Measurements from ENCODE around the gene TM4SF5.

The TM4SF5 gene

DNA sequence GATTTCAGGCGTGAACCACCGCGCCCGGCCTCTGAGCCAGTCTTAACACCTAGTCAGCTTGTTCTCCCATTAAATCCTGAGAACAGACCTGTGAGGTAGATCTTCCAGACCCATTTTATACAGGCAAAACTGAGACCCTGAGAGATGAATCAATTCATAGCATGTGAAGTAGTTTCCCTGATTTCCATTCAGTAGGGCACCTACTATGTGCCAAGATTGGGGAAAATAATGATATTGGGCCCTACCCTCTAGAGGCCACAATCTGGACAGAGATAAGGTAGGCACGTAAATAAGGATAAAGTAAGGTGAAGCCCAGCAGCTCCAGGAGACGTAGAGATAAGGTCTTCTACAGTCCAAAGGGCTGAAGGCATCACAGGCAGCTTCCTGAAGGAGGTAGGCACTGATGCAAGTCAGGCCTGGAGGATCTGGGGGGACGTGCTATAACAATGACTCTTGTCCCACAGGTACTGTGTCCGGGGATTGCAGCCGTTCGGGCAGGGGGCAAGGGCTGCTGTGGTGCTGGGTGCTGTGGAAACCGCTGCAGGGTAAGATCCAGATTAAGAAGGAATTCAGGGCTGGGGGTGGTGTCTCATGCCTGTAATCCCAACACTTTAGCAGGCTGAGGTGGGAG, 8.8 kb downstream of the TM4SF5 start:
- Histone ChIP-seq H3K9me3 (ENCODE audit: control insufficient read depth, low read length) (no peaks in the 10 kb centered on the region), H3K4me3 (ENCODE audit: low read length) (no peak overlapping the region), H3K36me3 (ENCODE audit: control insufficient read depth, insufficient read depth, low read length, severe bottlenecking) (no peaks in the 10 kb centered on the region), H3K9ac (ENCODE audit: low read length) (no peak overlapping the region), H3K4me1 (ENCODE audit: control insufficient read depth, insufficient read depth, low read length) (peaks cover 3% of the 10 kb centered on the region), H3K27me3 (replicated peaks; ENCODE audit: control insufficient read depth, insufficient read depth, low read length) (peaks cover 50% of the 10 kb centered on the region)
- no peak for DNase-seq (ENCODE audit: low read depth)

DNA sequence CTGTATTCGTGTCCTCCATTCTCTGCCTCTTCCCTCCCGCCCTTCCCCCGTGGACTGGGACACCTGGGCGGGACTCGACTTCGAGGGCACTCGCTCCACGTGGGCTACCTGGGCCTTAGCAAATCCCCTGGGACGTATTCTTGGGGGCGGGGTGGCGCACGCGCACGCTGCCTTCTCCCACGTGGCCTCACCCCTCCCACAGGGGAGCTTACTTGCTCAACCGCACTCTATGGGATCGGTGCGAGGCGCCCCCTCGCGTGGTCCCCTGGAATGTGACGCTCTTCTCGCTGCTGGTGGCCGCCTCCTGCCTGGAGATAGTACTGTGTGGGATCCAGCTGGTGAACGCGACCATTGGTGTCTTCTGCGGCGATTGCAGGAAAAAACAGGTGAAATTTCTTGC, 11.0 kb downstream of the TM4SF5 start:
- Histone ChIP-seq H3K9me3 (ENCODE audit: control insufficient read depth, low read length) (no peaks in the 10 kb centered on the region), H3K4me1 (ENCODE audit: control insufficient read depth, insufficient read depth, low read length) (peaks cover 18% of the 10 kb centered on the region), H3K9ac (ENCODE audit: low read length) (no peak overlapping the region), H3K4me3 (ENCODE audit: low read length) (no peak overlapping the region), H3K27me3 (replicated peaks; ENCODE audit: control insufficient read depth, insufficient read depth, low read length) (peaks cover 46% of the 10 kb centered on the region), H3K36me3 (ENCODE audit: control insufficient read depth, insufficient read depth, low read length, severe bottlenecking) (no peaks in the 10 kb centered on the region)
- DNase-seq (ENCODE audit: low read depth): no peak

DNA sequence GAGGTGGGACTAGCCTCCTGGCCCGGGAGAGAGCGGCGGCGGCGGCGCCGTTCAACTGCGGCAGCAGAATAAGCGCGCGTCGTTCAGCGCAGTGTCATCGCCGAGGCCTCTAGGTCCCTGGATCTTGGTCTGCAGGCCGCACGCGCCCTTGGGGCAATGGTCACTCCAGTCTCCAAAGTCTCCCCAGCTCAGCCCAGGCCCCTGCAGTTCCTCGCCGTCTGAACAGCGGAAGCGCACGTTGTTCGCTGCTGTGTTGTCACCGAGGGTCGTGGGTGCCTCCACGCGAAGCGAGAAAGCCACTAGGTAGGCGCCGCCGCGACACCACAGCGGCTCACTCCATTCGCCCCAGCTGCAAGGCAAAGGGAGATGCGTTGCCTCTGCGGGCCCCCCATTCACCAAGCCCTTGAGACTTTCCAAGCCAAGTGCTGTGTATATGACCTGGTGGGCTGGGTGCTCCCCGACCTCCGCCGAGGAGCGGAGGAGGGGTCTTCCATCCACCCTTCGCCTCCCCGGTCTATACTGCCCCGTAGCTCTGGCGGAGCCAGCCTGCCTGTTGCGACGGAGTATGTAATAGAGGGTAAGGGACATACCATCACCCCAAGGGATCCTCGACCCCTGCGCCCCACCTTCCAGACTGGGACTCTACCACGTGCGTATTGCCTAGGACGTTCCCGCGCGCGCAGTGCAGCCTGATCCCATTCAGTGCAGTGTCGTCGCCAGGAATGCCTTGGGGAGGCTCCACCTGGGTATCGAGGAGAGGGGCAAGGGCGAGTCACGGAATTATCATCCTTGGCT, 13.8 kb downstream of the TM4SF5 start:
- H3K9me3 ChIP-seq (ENCODE audit: control insufficient read depth, low read length): no peaks in the 10 kb centered on the region
- H3K27me3 ChIP-seq (replicated peaks; ENCODE audit: control insufficient read depth, insufficient read depth, low read length): peaks cover 33% of the 10 kb centered on the region
- H3K4me3 ChIP-seq (ENCODE audit: low read length): peak overlapping the region; percentile 54
- peak overlapping the region; percentile 14 for H3K9ac ChIP-seq (ENCODE audit: low read length)
- no peaks in the 10 kb centered on the region for H3K36me3 ChIP-seq (ENCODE audit: control insufficient read depth, insufficient read depth, low read length, severe bottlenecking)
- peaks cover 28% of the 10 kb centered on the region for H3K4me1 ChIP-seq (ENCODE audit: control insufficient read depth, insufficient read depth, low read length)
- DNase-seq (ENCODE audit: low read depth): no peak

DNA sequence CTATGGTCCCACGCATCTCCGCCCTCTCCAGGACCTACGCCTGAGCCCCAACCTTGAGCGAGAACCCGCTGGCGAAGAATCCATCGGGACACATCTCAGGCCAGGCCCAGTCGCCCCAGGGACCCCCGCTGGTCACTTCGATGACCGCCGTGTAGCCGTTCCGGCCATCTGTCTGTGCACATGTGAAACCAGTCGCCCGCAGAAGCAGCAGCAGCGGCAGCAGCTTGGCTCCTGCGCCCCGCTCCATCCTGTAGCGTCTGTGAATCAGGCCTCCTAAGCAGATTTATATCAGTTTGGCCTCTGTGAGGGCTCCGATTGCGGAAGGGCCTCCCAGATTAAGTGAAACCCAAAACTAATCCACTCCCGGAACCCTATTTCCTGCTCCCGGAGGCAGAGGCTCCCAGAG, 14.4 kb downstream of the TM4SF5 start, which contains the start of gene VMO1:
TSS of gene VMO1 (minus strand) at position 259 of the 406 bp plus-strand sequence. CDS start at position 247, 12 bp downstream.
- no peaks in the 10 kb centered on the region for H3K9me3 ChIP-seq (ENCODE audit: control insufficient read depth, low read length)
- H3K9ac ChIP-seq (ENCODE audit: low read length): peak within 1 kb of the TSS; percentile 14
- H3K36me3 ChIP-seq (ENCODE audit: control insufficient read depth, insufficient read depth, low read length, severe bottlenecking): no peaks in the 10 kb centered on the region
- peak; percentile 68 for DNase-seq (ENCODE audit: low read depth)
- peaks cover 31% of the 10 kb centered on the region for H3K4me1 ChIP-seq (ENCODE audit: control insufficient read depth, insufficient read depth, low read length)
- H3K4me3 ChIP-seq (ENCODE audit: low read length): peak within 1 kb of the TSS; percentile 54
- H3K27me3 ChIP-seq (replicated peaks; ENCODE audit: control insufficient read depth, insufficient read depth, low read length): peaks cover 29% of the 10 kb centered on the region

DNA sequence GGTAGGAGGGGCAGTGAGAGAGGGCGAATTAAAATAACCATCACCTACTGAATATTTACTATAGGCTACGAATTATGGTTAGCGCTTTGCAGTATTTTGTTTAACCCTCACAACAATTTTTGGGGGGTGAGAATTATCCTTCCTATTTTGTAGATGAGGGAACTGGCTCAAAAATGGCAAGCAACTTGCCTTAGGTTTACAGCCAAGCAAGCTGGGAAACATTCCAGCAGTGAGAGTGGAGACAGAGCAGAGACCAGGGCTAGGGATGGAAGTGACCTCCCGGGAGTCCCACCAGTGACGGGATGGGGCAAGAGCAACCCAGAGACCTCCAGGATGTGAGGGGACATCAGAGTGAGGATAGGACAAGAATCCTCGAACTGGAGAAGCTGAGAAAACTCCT, 14.8 kb downstream of the TM4SF5 start:
- Histone ChIP-seq H3K9me3 (ENCODE audit: control insufficient read depth, low read length) (no peaks in the 10 kb centered on the region), H3K36me3 (ENCODE audit: control insufficient read depth, insufficient read depth, low read length, severe bottlenecking) (no peaks in the 10 kb centered on the region), H3K9ac (ENCODE audit: low read length) (peak overlapping the region; percentile 14), H3K4me3 (ENCODE audit: low read length) (peak overlapping the region; percentile 54), H3K27me3 (replicated peaks; ENCODE audit: control insufficient read depth, insufficient read depth, low read length) (peaks cover 29% of the 10 kb centered on the region), H3K4me1 (ENCODE audit: control insufficient read depth, insufficient read depth, low read length) (peaks cover 31% of the 10 kb centered on the region)
- peak; percentile 30 for DNase-seq (ENCODE audit: low read depth)

DNA sequence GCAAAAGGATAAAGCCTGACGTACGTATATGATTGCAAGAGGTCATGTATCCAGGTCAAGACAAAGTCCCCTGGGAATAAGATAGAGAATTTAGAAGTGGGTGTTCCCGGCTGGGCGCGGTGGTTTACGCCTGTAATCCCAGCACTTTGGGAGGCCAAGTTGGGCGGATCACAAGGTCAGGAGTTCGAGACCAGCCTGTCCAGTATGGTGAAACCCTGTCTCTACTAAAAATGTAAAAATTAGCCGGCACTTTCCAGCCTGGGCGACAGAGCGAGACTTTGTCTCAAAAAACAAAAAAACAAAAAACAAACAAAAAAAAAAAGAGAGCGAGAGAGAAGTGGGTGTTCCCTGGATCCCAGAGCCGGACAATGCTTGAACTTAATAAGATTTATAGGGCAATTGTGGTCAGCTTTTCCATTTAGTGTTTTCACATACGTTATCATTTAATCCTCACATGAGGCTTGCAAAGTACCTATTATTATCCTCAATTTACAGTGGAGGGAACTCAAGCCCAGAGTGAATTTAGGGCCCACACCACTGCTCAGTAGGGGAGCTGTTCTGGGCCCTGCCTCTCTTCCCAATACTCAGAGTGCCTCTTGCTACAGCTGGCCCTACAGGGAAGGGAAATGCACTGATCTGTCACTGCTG, 16.6 kb downstream of the TM4SF5 start:
- DNase-seq (ENCODE audit: low read depth): no peak
- Histone ChIP-seq H3K9me3 (ENCODE audit: control insufficient read depth, low read length) (no peaks in the 10 kb centered on the region), H3K27me3 (replicated peaks; ENCODE audit: control insufficient read depth, insufficient read depth, low read length) (peaks cover 18% of the 10 kb centered on the region), H3K9ac (ENCODE audit: low read length) (no peak overlapping the region), H3K4me3 (ENCODE audit: low read length) (no peak overlapping the region), H3K36me3 (ENCODE audit: control insufficient read depth, insufficient read depth, low read length, severe bottlenecking) (no peaks in the 10 kb centered on the region), H3K4me1 (ENCODE audit: control insufficient read depth, insufficient read depth, low read length) (peaks cover 31% of the 10 kb centered on the region)

DNA sequence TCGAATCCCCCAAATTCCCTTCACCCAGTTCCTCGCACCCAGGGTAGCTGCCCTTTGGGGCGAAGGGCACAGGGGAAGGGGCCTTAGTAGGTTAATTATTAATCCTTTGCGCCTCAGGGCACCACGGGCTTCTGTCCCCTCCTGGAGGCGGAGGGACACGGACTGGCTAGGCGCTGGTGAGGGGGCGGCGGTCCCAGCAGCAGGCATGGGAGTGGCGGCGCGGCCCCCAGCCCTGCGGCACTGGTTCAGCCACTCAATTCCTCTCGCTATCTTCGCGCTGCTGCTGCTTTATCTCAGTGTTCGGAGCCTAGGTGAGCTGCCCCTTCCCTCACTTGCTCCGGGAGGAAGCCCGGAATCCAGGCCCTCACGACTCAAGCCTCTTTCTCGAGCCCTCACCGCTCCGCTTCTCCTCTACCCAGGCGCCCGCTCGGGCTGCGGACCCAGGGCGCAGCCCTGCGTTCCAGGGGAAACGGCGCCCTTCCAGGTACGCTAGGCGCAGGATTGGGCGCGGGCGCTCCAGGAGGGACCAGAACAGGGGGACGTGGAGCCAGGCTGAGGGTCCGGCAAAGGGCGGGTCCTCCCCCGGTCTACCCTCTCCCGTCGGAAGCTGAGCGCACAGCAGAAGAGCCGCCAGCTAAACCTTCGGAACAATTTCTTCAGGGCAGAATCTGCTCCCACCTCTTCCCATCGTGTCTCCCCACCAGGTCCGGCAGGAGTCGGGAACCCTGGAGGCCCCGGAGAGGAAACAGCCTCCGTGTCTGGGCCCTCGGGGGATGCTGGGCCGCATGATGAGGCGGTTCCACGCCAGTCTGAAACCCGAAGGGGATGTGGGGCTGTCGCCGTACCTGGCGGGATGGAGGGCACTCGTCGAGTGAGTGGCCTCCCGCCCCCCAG, 17.4 kb downstream of the TM4SF5 start, which contains the start of gene GLTPD2:
TSS of gene GLTPD2 (plus strand) at position 158 of the 894 bp plus-strand sequence. CDS start at position 206, 48 bp downstream.
- DNase-seq (ENCODE audit: low read depth): no peak

DNA sequence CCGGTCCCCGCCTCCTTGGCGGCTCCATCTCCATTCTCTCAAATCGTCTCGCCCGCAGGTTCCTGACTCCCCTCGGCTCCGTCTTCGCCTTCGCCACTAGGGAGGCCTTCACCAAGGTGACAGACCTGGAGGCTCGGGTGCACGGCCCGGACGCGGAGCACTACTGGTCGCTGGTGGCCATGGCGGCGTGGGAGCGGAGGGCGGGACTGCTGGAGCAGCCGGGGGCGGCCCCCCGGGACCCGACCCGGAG, 17.9 kb downstream of the TM4SF5 start:
- Histone ChIP-seq H3K4me3 (ENCODE audit: low read length) (peak overlapping the region; percentile 79), H3K9me3 (ENCODE audit: control insufficient read depth, low read length) (no peaks in the 10 kb centered on the region), H3K4me1 (ENCODE audit: control insufficient read depth, insufficient read depth, low read length) (peaks cover 31% of the 10 kb centered on the region), H3K36me3 (ENCODE audit: control insufficient read depth, insufficient read depth, low read length, severe bottlenecking) (no peaks in the 10 kb centered on the region), H3K9ac (ENCODE audit: low read length) (peak overlapping the region; percentile 89), H3K27me3 (replicated peaks; ENCODE audit: control insufficient read depth, insufficient read depth, low read length) (peaks cover 8% of the 10 kb centered on the region)
- no peak for DNase-seq (ENCODE audit: low read depth)

More for the DNA sequence above, 17.4 kb downstream of the TM4SF5 start, which contains the start of gene GLTPD2:
- H3K9me3 ChIP-seq (ENCODE audit: control insufficient read depth, low read length): no peaks in the 10 kb centered on the region
- H3K27me3 ChIP-seq (replicated peaks; ENCODE audit: control insufficient read depth, insufficient read depth, low read length): peaks cover 10% of the 10 kb centered on the region
- peaks cover 31% of the 10 kb centered on the region for H3K4me1 ChIP-seq (ENCODE audit: control insufficient read depth, insufficient read depth, low read length)
- H3K36me3 ChIP-seq (ENCODE audit: control insufficient read depth, insufficient read depth, low read length, severe bottlenecking): no peaks in the 10 kb centered on the region
- peak within 1 kb of the TSS; percentile 79 for H3K4me3 ChIP-seq (ENCODE audit: low read length)
- H3K9ac ChIP-seq (ENCODE audit: low read length): peak within 1 kb of the TSS; percentile 89

DNA sequence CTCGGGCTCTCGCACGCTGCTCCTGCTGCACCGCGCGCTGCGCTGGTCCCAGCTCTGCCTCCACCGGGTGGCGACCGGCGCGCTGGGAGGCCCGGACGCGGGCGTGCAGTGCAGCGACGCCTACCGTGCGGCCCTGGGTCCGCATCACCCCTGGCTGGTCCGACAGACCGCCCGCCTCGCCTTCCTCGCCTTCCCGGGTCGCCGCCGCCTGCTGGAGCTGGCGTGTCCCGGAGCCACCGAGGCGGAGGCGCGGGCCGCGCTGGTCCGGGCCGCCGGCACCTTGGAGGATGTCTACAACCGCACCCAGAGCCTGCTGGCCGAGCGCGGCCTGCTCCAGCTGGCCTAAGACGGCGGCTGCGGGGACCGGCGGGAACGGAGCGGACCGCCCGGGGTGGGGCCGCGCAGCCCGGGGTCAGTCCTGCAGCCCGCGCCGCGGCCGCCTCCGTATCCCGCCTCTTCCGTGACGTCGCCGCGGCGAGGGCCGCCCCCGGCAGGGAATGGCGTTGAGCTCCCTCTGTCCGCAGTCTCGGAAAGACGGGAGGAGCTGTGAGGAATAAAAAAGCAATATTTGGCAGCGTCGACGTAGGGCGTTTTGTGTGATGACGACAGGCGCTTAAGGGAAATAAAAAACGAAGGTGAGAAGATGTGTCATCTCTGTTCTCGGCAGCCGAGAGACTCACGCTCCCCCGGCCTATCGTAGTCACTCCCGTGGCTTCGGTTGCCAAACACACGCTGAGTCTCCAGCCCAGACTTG, 18.4 kb downstream of the TM4SF5 start:
- H3K36me3 ChIP-seq (ENCODE audit: control insufficient read depth, insufficient read depth, low read length, severe bottlenecking): no peaks in the 10 kb centered on the region
- DNase-seq (ENCODE audit: low read depth): peak; percentile 94
- H3K9me3 ChIP-seq (ENCODE audit: control insufficient read depth, low read length): no peaks in the 10 kb centered on the region
- H3K4me3 ChIP-seq (ENCODE audit: low read length): peak overlapping the region; percentile 79
- H3K4me1 ChIP-seq (ENCODE audit: control insufficient read depth, insufficient read depth, low read length): peaks cover 31% of the 10 kb centered on the region
- H3K27me3 ChIP-seq (replicated peaks; ENCODE audit: control insufficient read depth, insufficient read depth, low read length): peaks cover 7% of the 10 kb centered on the region
- peak overlapping the region; percentile 89 for H3K9ac ChIP-seq (ENCODE audit: low read length)

DNA sequence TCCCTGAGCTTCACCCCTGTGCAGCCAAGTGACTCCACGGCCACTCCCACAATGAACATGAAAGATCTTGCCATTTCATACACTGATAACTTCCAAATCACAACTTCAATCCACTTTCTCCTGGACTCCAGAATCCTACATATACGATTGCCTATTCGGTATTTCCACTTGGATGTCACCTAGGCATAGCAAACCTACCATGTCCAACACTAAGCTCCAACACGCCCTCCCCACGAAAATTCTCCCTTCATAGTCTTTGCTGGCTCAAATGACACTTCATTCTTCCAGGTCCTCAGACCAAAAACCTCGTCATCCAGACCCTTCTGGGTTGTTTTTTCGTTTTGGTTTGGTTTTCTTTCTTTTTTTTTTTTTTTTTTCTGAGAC, 19.0 kb downstream of the TM4SF5 start:
- DNase-seq (ENCODE audit: low read depth): no peak
- Histone ChIP-seq H3K4me1 (ENCODE audit: control insufficient read depth, insufficient read depth, low read length) (peaks cover 27% of the 10 kb centered on the region), H3K27me3 (replicated peaks; ENCODE audit: control insufficient read depth, insufficient read depth, low read length) (peaks cover 1% of the 10 kb centered on the region), H3K36me3 (ENCODE audit: control insufficient read depth, insufficient read depth, low read length, severe bottlenecking) (no peaks in the 10 kb centered on the region), H3K9ac (ENCODE audit: low read length) (peak overlapping the region; percentile 89), H3K4me3 (ENCODE audit: low read length) (peak overlapping the region; percentile 79), H3K9me3 (ENCODE audit: control insufficient read depth, low read length) (no peaks in the 10 kb centered on the region)

Data from adipocyte (in vitro differentiated cells).